Measurements from ENCODE around the gene DDAH1.

GRCh38 chr1:85451236-85451830 lies 13.6 kb downstream of the DDAH1 start:
- TF ChIP-seq CTCF (IDR thresholded peaks at IDR 0.05; ENCODE audit: insufficient read depth, low read length, poor library complexity, severe bottlenecking) = no peak
- no peak for TF ChIP-seq EZH2phosphoT487 (conservative IDR thresholded peaks at IDR 0.05; ENCODE audit: low read length)

All from SU-DHL-6 (cell line).